MM.1S (cell line): ENCODE data around the gene TERT.
"Not testable (repeated sequence)": the region's sequence is repeated elsewhere in the genome, so short reads cannot be mapped to it uniquely, and the experiment has no call there.

Experiments
- CTCF ChIP-seq: fragments of 300-600 bp; sonication (generic); IDR thresholded peaks from 2 replicates; pipeline ENCODE4 v1.5.1; 2016; ENCODE audit warnings: antibody characterized with exemption, low read length, mixed read lengths
- EZH2 ChIP-seq: fragments of 300-600 bp; sonication (generic); optimal IDR thresholded peaks from 2 replicates; pipeline ENCODE3; 2017; ENCODE audit warnings: low read depth, mild to moderate bottlenecking, antibody characterized with exemption, low read length, mixed read lengths

- not testable (repeated sequence) for TF ChIP-seq CTCF, EZH2
These were observed 10.4 kb downstream of the TERT start for GRCh38 chr5:1284336-1284970.
